Right lobe of liver (tissue), 4 donors: Measurements from ENCODE around the gene LRRC8B.

Experiments used
- CTCF ChIP-seq, 4 donors: fragments of 200-600 bp in 3 of 4; fragments of 450-650 bp in 1 of 4; IDR thresholded peaks; one replicate each; pipeline versions ENCODE4 v1.5.1 to v1.8.0; 2016 to 2022; ENCODE audit warnings: antibody characterized with exemption in 4 of 4, mild to moderate bottlenecking in 2 of 4
- POLR2A ChIP-seq: fragments of 450-650 bp; IDR thresholded peaks from one replicate; pipeline ENCODE4 v1.6.1; 2017; ENCODE audit warnings: antibody characterized with exemption, mild to moderate bottlenecking
- donor health status: DM: no; HTN: no; CAD: no.
- donor health status: DM: no; HTN: no; CAD: no.
- donor health status: DM: no; HTN: yes; CAD: no.

- no peak for TF ChIP-seq CTCF (IDR thresholded peaks at IDR 0.05)
- TF ChIP-seq POLR2A: no peak
Observed at GRCh38 chr1:89631816-89632656, 107.4 kb downstream of the LRRC8B start.
